Adipose tissue (tissue), 3 donors: ENCODE measurements around the gene ATP6V0B. TPM values are rescaled to one million over a fixed set of nuclear protein-coding genes. Genes with fewer than 3 reads are reported as not detected.

ENCODE experiments used
- H3K27ac ChIP-seq: one replicate; pipeline ENCODE4 v1.5.1; 2013; ENCODE audit warnings: low read depth, low read length
- WGBS, 3 donors: extraction: QIAGEN DNeasy Blood & Tissue Kit; methylation state at CpG; one replicate each; pipeline ENCODE4 v1.1.7; 2013; 5-methylcytosine and 5-hydroxymethylcytosine counted together
- polyA plus RNA-seq, 3 donors: library from polyadenylated mRNA; stranded (reverse); fragments of 200-250 nt; gene quantifications; one replicate each; pipeline ENCODE4 v1.2.3, GENCODE V29; 2013
- donor health status: healthy with polysubstance abuse.
- donor health status: Bipolar disorder and iron deficiency.
- donor health status: healthy.

Gene ATP6V0B
- 100 to 1,000 TPM in 2 of 3 donors, 10 to 100 TPM in 1; 88.1 to 140 (median 123) TPM for polyA plus RNA-seq

GRCh38 chr1:43974443-43975248 lies at the start of gene ATP6V0B:
ATP6V0B (plus strand) TSS chr1:43974960; CDS start chr1:43975041, 81 bp downstream.
- H3K27ac ChIP-seq, result peak within 1 kb of the TSS; percentile 29
- 0% methylated on average over 78 to 93 of the region's 93 CpGs for WGBS, 3 donors

DNA sequence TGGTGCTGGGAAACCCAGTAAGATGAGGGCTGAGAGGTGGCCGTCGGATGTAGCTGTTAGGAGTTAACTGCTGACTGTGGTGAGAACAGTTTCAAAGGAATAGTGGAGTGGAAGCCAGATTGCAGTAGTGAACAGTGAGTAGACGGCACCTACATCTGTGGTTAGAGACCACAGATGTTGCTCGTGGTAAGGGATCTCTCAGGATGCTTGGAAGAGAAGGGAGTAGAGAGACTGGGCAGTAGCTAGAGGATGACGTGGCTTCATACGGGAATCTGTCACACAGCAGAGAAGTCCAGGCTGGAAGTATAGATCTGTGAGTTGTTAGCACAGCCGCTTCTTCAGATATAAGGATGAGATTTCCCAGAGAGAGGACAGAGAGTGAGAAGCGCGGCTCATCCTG lies 48.9 kb upstream of the ATP6V0B start:
- WGBS, 3 donors, result 94 to 96% (median 94%) methylated on average over 9 of the region's 9 CpGs
- H3K27ac ChIP-seq, result no peak overlapping the region

- 90 to 95% (median 92%) methylated on average over 10 of the region's 10 CpGs for WGBS, 3 donors
- H3K27ac ChIP-seq, result no peak overlapping the region
Observed at GRCh38 chr1:43930168-43930948, 44.4 kb upstream of the ATP6V0B start.

- H3K27ac ChIP-seq, result no peak overlapping the region
- WGBS, 3 donors, result 62 to 72% (median 70%) methylated on average over 4 of the region's 4 CpGs
Observed at GRCh38 chr1:43930949-43931275, 43.8 kb upstream of the ATP6V0B start.

- H3K27ac ChIP-seq, result no peak overlapping the region
- WGBS, 3 donors, result 89 to 91% (median 90%) methylated on average over 12 to 13 of the region's 13 CpGs
Observed at GRCh38 chr1:43931711-43932660, 42.8 kb upstream of the ATP6V0B start.

DNA sequence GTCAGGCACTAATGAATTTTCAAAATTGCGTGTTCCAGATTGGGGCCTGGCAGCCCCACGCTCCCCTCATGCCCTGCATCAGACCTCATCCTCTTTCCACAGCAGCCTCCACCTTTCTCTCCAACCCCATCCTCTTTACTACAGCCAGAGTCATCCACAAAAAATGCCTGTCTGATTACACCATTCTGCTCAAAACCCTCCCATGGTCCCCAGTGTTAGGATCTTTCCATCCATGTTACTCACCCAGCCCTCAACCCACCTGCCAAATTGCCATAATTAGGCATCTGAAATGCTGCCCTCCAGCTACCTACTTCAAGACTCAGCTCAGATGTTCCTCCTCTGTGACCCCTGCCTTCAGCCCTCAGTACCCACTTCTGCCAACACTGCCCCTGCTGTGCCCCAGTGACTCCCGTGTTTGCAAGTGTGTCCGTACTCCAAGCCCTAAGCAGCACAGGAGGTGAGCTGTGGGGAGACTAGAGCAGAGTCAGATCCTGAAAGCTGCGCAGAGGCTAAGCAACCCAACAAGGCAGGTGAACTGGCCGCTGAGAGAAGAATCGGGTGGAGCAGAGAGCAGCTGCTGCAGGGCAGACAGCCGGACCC lies 41.9 kb upstream of the ATP6V0B start:
- H3K27ac ChIP-seq, result no peak overlapping the region
- 26 to 33% (median 27%) methylated on average over 8 of the region's 8 CpGs for WGBS, 3 donors

DNA sequence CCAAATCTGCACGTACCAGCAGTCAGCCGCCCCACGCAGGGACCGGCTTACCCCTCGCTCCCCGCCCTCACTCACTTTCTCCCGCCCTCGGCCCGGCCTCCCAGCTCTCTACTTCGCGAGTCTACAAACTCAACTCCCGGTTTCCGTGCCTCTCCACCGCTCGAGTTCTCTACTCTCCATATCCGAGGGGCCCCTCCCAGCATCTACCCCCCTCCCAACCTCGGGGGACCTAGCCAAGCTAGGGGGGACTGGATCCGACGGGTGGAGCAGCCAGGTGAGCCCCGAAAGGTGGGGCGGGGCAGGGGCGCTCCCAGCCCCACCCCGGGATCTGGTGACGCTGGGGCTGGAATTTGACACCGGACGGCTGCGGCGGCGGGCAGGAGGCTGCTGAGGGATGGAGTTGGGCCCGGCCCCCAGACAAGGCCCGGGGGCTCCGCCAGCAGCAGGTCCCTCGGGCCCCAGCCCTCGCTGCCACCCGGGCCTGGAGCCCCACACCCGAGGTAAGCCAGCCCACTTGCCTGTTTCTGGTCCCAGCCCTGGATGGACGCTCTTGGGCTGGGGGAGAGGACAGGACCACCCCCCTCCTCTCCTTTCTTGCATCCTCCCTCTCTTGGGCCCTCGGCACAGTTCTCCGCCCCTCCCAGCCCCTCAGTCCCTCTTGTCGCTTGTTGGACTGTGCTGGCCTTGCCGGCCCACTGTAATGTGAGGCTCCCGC lies 41.2 kb upstream of the ATP6V0B start, which contains the start of gene ARTN:
ARTN (plus strand) TSS at position 416 of the 715 bp plus-strand sequence. CDS start 1,856 bp downstream, outside the sequence.
- H3K27ac ChIP-seq, result no peak within 1 kb of the TSS
- 1 to 4% (median 3%) methylated on average over 39 to 42 of the region's 42 CpGs for WGBS, 3 donors

DNA sequence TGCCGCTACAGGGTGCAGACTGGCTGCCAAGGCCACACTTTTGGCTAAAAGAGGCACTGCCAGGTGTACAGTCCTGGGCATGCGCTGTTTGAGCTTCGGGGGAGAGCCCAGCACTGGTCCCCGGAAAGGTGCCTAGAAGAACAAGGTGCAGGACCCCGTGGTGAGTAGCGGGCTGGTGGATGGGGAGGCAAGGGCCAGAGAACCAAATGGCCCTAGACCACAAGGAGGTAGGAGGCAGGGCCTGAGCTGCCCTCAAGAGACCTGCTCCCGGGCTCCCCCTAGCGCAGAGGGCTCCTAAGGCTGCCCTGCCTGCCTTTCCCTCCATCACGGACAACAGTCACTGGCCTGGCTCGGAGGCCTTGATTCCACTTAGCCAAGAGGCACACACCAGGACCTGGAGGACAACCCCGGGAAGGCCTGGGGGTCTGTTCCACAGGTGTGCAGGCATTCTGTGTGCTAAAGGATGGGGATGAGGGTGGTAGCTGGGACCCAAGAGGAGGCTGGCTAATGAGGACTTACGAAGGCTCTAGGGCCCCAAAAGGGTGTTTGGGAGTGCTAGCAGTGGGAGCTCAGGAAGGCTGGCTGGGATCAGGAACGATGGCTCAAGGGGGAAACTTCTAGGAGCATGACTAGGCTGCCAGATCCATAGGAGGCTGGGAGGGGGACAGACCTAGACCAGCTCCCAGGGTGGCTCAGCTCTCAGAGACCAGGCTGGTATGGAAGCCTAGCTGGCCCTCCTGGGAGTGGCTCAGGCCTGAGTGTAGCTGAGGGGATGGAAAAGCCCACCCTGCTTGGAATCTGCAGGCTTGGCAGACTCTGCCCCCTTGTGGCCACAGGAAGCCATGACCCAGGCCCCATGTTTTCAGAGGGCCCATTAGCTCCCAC lies 40.4 kb upstream of the ATP6V0B start:
- H3K27ac ChIP-seq, result no peak overlapping the region
- WGBS, 3 donors, result 19 to 34% (median 26%) methylated on average over 13 of the region's 13 CpGs

DNA sequence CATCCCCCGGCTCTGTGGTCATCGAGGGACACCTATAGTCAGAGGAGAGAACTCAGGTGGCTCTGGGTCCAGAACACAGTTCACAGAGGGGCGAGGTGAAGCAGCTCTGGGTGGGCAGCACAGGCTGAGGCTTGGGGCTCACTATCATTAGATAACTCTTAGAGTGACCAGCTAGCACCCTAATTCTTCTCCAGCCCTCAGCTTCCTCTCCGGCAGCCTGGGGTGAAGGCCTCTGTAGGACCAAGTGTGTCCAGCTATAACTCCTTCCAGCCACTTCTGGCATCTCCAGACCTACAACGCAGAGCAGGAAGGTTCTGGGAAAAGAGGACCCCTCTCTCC lies 39.8 kb upstream of the ATP6V0B start:
- no peak overlapping the region for H3K27ac ChIP-seq
- WGBS, 3 donors, result 49 to 62% (median 52%) methylated on average over 5 of the region's 5 CpGs

GRCh38 chr1:43935711-43936427 lies 38.9 kb upstream of the ATP6V0B start:
- WGBS, 3 donors, result 8 to 10% (median 9%) methylated on average over 28 to 48 of the region's 48 CpGs
- no peak overlapping the region for H3K27ac ChIP-seq

DNA sequence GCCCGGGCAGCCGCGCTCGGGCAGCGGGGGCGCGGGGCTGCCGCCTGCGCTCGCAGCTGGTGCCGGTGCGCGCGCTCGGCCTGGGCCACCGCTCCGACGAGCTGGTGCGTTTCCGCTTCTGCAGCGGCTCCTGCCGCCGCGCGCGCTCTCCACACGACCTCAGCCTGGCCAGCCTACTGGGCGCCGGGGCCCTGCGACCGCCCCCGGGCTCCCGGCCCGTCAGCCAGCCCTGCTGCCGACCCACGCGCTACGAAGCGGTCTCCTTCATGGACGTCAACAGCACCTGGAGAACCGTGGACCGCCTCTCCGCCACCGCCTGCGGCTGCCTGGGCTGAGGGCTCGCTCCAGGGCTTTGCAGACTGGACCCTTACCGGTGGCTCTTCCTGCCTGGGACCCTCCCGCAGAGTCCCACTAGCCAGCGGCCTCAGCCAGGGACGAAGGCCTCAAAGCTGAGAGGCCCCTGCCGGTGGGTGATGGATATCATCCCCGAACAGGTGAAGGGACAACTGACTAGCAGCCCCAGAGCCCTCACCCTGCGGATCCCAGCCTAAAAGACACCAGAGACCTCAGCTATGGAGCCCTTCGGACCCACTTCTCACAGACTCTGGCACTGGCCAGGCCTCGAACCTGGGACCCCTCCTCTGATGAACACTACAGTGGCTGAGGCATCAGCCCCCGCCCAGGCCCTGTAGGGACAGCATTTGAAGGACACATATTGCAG lies 38.2 kb upstream of the ATP6V0B start:
- no peak overlapping the region for H3K27ac ChIP-seq
- 8 to 14% (median 12%) methylated on average over 42 to 55 of the region's 56 CpGs for WGBS, 3 donors

- 80 to 95% (median 93%) methylated on average over 8 of the region's 8 CpGs for WGBS, 3 donors
- no peak overlapping the region for H3K27ac ChIP-seq
Observed at GRCh38 chr1:43937179-43937865, 37.4 kb upstream of the ATP6V0B start.

GRCh38 chr1:43938383-43938782 lies 36.4 kb upstream of the ATP6V0B start:
- H3K27ac ChIP-seq, result no peak overlapping the region
- 84 to 88% (median 87%) methylated on average over 10 of the region's 10 CpGs for WGBS, 3 donors

- 69 to 82% (median 80%) methylated on average over 3 of the region's 3 CpGs for WGBS, 3 donors
- H3K27ac ChIP-seq, result no peak overlapping the region
Observed at GRCh38 chr1:43938892-43939587, 35.7 kb upstream of the ATP6V0B start.
